HepG2 (cell line): ENCODE results near the gene RHO. TPM values are rescaled to one million over a fixed set of nuclear protein-coding genes. Genes with fewer than 3 reads are reported as not detected.

Experiments
- ATAC-seq: fragments of 200-7000 bp; cut with Tn5 transposase; 3 replicates; pipeline ENCODE4 v1.9.1; 2020; ENCODE audit warnings: mild to moderate bottlenecking, moderate library complexity
- BruUV-seq: library from RNA; stranded (reverse); fragments of 400-500 nt; replicated peaks from 2 replicates; lab custom pipeline; 2021; lab: Mats Ljungman, UMichigan
- CTCF ChIA-PET: fragments of 300-600 bp; formaldehyde crosslinking; extraction: SDS; loops from one replicate; lab custom pipeline; 2021; ENCODE audit warnings: low total read pairs, inconsistent platforms, low intra/inter-chr PET ratio; lab: Yijun Ruan, JAX
- POLR2A ChIA-PET: fragments of 350-600 bp; sonication (Branson Sonifier 250); formaldehyde crosslinking; loops from one replicate; lab custom pipeline; 2020; ENCODE audit warnings: antibody characterized with exemption, inconsistent platforms; lab: Yijun Ruan, JAX
- DNase-seq: peaks from one replicate; pipeline ENCODE4 v3.0.0-alpha.2; 2015; ENCODE audit warnings: low spot score
- FAIRE-seq: peaks from 3 replicates; lab custom pipeline; 2011; peaks lifted over from hg19 to GRCh38; lab: Jason Lieb, UNC
- H2AFZ ChIP-seq: one replicate; pipeline ENCODE4 v1.6.1; 2011; ENCODE audit warnings: low read length, inconsistent platforms
- H3K27ac ChIP-seq: fragments of 300-600 bp; 3 replicates; pipeline ENCODE4 v1.8.0; 2011; ENCODE audit warnings: mixed run types, mild to moderate bottlenecking, mixed read lengths, low read length, inconsistent platforms; ENCODE audit not compliant: insufficient read depth; ENCODE audit errors: extremely low read length
- H3K27me3 ChIP-seq, 2 experiments: fragments of 200-600 bp in 1 of 2; 2 replicates in 1 of 2; 3 replicates in 1 of 2; pipeline versions ENCODE4 v1.6.0 to v1.8.0; 2011; ENCODE audit warnings: low read length in 2 of 2, mild to moderate bottlenecking in 2 of 2, moderate library complexity in 2 of 2, inconsistent platforms in 1 of 2; ENCODE audit not compliant: insufficient read depth in 2 of 2, control insufficient read depth in 1 of 2
- H3K36me3 ChIP-seq, 2 experiments: fragments of 200-600 bp in 1 of 2; replicated peaks in 1 of 2; 2 replicates in 1 of 2; 3 replicates in 1 of 2; pipeline versions ENCODE4 v1.5.1 to v1.8.0; 2011; ENCODE audit warnings: low read length in 2 of 2, inconsistent platforms in 1 of 2; ENCODE audit not compliant: insufficient read depth in 2 of 2, control insufficient read depth in 1 of 2
- H3K4me1 ChIP-seq: 2 replicates; pipeline ENCODE4 v1.5.1; 2012; ENCODE audit warnings: low read length, inconsistent platforms; ENCODE audit not compliant: insufficient read depth
- H3K4me2 ChIP-seq: 2 replicates; pipeline ENCODE4 v1.6.0; 2011; ENCODE audit warnings: low read depth, low read length, inconsistent platforms
- H3K4me3 ChIP-seq, 3 experiments: fragments of 200-600 bp in 1 of 3; sonication (generic), shearing (Covaris generic) in 1 of 3; replicated peaks in 1 of 3; 2 replicates each; pipeline ENCODE4 v1.5.1; 2011 to 2016; ENCODE audit warnings: low read length in 3 of 3, inconsistent platforms in 2 of 3, low read depth in 2 of 3, mild to moderate bottlenecking in 2 of 3, control low read depth in 1 of 3, mixed read lengths in 1 of 3; ENCODE audit not compliant: insufficient read depth in 1 of 3
- H3K79me2 ChIP-seq: one replicate; pipeline ENCODE4 v1.6.1; 2011; ENCODE audit warnings: low read length, inconsistent platforms; ENCODE audit not compliant: insufficient read depth
- H3K9ac ChIP-seq: 2 replicates; pipeline ENCODE4 v1.6.0; 2011; ENCODE audit warnings: mild to moderate bottlenecking, low read depth, low read length, inconsistent platforms; ENCODE audit not compliant: insufficient read depth
- H3K9me3 ChIP-seq: 2 replicates; pipeline ENCODE4 v1.5.1; 2012; ENCODE audit warnings: mild to moderate bottlenecking, low read length
- H4K20me1 ChIP-seq: 2 replicates; pipeline ENCODE4 v1.6.0; 2011; ENCODE audit warnings: inconsistent platforms, mild to moderate bottlenecking, low read length, moderate library complexity; ENCODE audit not compliant: insufficient read depth
- FOXM1 ChIP-seq: sonication (generic); formaldehyde crosslinking; IDR thresholded peaks from 2 replicates; pipeline ENCODE4 v1.5.0; 2020; ENCODE audit warnings: missing genetic modification reagents
- HHEX ChIP-seq: IDR thresholded peaks from 2 replicates; pipeline ENCODE4 v1.6.1; 2016; ENCODE audit warnings: control low read depth
- HOXA5 ChIP-seq: sonication (generic); formaldehyde crosslinking; IDR thresholded peaks from 2 replicates; pipeline ENCODE4 v1.4.0; 2020; ENCODE audit warnings: missing genetic modification reagents
- MAFF ChIP-seq: IDR thresholded peaks from 2 replicates; pipeline ENCODE4 v1.6.1; 2011; ENCODE audit warnings: low read depth, low read length, improper control_type of control experiment
- POLR2AphosphoS5 ChIP-seq: IDR thresholded peaks from 2 replicates; pipeline ENCODE4 v1.6.1; 2012; ENCODE audit warnings: low read depth, low read length
- RELA ChIP-seq: sonication (generic); formaldehyde crosslinking; IDR thresholded peaks from 2 replicates; pipeline ENCODE4 v1.4.0; 2020; ENCODE audit warnings: missing genetic modification reagents
- SETDB1 ChIP-seq: sonication (generic); formaldehyde crosslinking; IDR thresholded peaks from 2 replicates; pipeline ENCODE4 v1.5.1; 2020; ENCODE audit warnings: missing genetic modification reagents, mild to moderate bottlenecking, borderline replicate concordance
- SNRNP70 ChIP-seq: fragments of 200-400 bp; formaldehyde crosslinking; IDR thresholded peaks from 2 replicates; pipeline ENCODE4 v1.6.1; 2017; ENCODE audit warnings: mild to moderate bottlenecking, low read depth, low read length, moderate library complexity
- SRSF4 ChIP-seq: fragments of 200-400 bp; formaldehyde crosslinking; IDR thresholded peaks from one replicate; pipeline ENCODE4 v1.6.1; 2018; ENCODE audit warnings: mild to moderate bottlenecking, low read depth, low read length, moderate library complexity; ENCODE audit not compliant: poor library complexity, severe bottlenecking
- TBX3 ChIP-seq: fragments of 450-650 bp; IDR thresholded peaks from 2 replicates; pipeline ENCODE4 v1.6.1; 2017; ENCODE audit warnings: antibody characterized with exemption, mild to moderate bottlenecking, inconsistent platforms, borderline replicate concordance
- ZNF101 ChIP-seq: sonication (generic); formaldehyde crosslinking; IDR thresholded peaks from 2 replicates; pipeline ENCODE4 v1.4.0; 2020; ENCODE audit warnings: mild to moderate bottlenecking, low read depth, missing genetic modification reagents, borderline replicate concordance
- ZNF234 ChIP-seq: sonication (generic); formaldehyde crosslinking; conservative IDR thresholded peaks from 2 replicates; pipeline ENCODE4 v1.5.1; 2020; ENCODE audit warnings: mild to moderate bottlenecking, missing genetic modification reagents
- ZNF30 ChIP-seq: sonication (generic); formaldehyde crosslinking; IDR thresholded peaks from 2 replicates; pipeline ENCODE4 v1.5.0; 2020; ENCODE audit warnings: mild to moderate bottlenecking, missing genetic modification reagents
- ZNF607 ChIP-seq: sonication (generic); formaldehyde crosslinking; IDR thresholded peaks from 2 replicates; pipeline ENCODE4 v1.5.1; 2020; ENCODE audit warnings: missing genetic modification reagents, mild to moderate bottlenecking, borderline replicate concordance
- ZNF883 ChIP-seq: sonication (generic); formaldehyde crosslinking; IDR thresholded peaks from 2 replicates; pipeline ENCODE4 v1.5.1; 2020; ENCODE audit warnings: mild to moderate bottlenecking, missing genetic modification reagents; ENCODE audit errors: not compliant biosample characterization
- WGBS: methylation state at CpG from one replicate; pipeline ENCODE4 v1.1.6; 2017; ENCODE audit warnings: low lambda C conversion rate; 5-methylcytosine and 5-hydroxymethylcytosine counted together
- in situ Hi-C: cut with HindIII; loops from 2 replicates; pipeline ENCODE4 v1.10.0; 2017; ENCODE audit warnings: low pct_unique_long_range_greater_than_20kb; ENCODE audit not compliant: extremely low pct_ligation_motif_present
- intact Hi-C: fragments of 100-400 bp; cut with micrococcal nuclease; formaldehyde crosslinking; loops from one replicate; pipeline ENCODE4 v1.10.0; 2022; ENCODE audit not compliant: unreplicated experiment
- polyA plus RNA-seq, 8 experiments: library from polyadenylated mRNA; depleted of rRNA in 3 of 8; stranded (reverse) in 7 of 8; unstranded in 1 of 8; fragments of >200 nt; fragmentation: Illumina TruSeq in 4 of 8; extraction: Trizol in 4 of 8; gene quantifications; 2 replicates each; pipeline versions ENCODE4 v1.2.1 to v1.2.3, GENCODE V29; 2011 to 2016; ENCODE audit warnings: low read depth in 4 of 8, missing spikeins in 1 of 8, mixed read lengths in 1 of 8; ENCODE audit not compliant: insufficient read depth in 1 of 8
- total RNA-seq, 5 experiments: library from RNA; depleted of rRNA; stranded (reverse); fragments of >200 nt; fragmentation: Illumina TruSeq; extraction: Trizol; gene quantifications; 2 replicates each; pipeline ENCODE4 v1.2.3, GENCODE V29; 2016; ENCODE audit warnings: low read depth in 1 of 5
- TF ChIP-seq, protein P1 (sequence below): sonication (generic); formaldehyde crosslinking; IDR thresholded peaks from 2 replicates; pipeline ENCODE4 v1.4.0; 2020; ENCODE audit warnings: mild to moderate bottlenecking, missing genetic modification reagents
- TF ChIP-seq, protein P2 (sequence below): sonication (generic); formaldehyde crosslinking; IDR thresholded peaks from 2 replicates; pipeline ENCODE4 v1.4.0; 2020; ENCODE audit warnings: missing genetic modification reagents, borderline replicate concordance

Gene RHO
- total and polyA plus RNA-seq, 2 of the 13 experiments (the other 11 are each of a cell fraction or from before 2014, with no cell fraction given) = not detected

DNA sequence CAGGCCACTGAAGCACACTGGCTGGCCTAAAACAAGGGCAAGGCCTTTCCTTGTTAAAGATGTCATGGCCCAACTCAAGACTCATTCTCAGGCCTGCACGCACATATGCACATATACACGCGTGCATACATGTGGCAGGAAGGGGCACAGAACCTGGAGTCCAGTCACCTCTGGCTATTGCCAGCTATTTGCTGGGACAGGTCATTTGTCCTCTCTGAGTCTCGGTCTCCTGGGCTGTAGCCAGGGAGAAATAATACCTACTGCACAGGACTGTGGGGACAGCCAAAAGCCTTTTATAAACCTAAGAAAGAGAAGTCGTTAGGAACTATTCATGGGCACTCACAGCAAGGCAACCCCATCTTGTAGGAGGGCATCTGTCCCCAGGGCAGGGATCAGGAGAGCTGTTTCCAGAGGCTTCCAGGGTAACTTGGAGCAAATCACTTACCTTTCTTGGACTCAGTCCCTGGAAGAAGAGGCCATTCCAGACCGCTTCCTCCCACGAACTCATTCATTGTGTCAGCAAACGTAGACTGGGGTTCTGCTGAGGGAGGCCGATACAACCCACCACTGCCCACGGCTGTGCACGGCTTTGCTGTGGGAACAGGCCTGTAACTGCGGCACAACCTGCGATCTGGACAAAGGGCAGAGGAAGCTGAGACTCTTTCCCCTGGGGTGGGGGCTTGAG lies 41.1 kb upstream of the RHO start:
- H3K4me3 ChIP-seq = no peak overlapping the region
- 100% methylated on average over 12 of the region's 13 CpGs for WGBS
- H3K9ac ChIP-seq = no peak overlapping the region
- FAIRE-seq (no peak), DNase-seq (no peak), ATAC-seq (no peak)
- ChIA-PET CTCF (no interaction called here), POLR2A (no interaction called here)
- H3K4me2 ChIP-seq = no peak overlapping the region
- H3K4me1 ChIP-seq = peaks cover 15% of the 10 kb centered on the region
- TF ChIP-seq HOXA5 (CRISPR knock-in tag) (no peak), ZNF607 (CRISPR knock-in tag) (no peak), SNRNP70 (no peak), ZNF234 (CRISPR knock-in tag) (no peak), ZNF30 (CRISPR knock-in tag) (no peak), RELA (CRISPR knock-in tag) (no peak), HHEX (CRISPR knock-in tag) (no peak), FOXM1 (CRISPR knock-in tag) (no peak), MAFF (no peak), ZNF101 (CRISPR knock-in tag) (no peak), SRSF4 (no peak), POLR2AphosphoS5 (no peak), SETDB1 (no peak), ZNF883 (no peak), TBX3 (no peak)
- TF ChIP-seq, protein P1, sequence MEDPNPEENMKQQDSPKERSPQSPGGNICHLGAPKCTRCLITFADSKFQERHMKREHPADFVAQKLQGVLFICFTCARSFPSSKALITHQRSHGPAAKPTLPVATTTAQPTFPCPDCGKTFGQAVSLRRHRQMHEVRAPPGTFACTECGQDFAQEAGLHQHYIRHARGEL (CRISPR knock-in tag) = no peak
- TF ChIP-seq, protein P2, sequence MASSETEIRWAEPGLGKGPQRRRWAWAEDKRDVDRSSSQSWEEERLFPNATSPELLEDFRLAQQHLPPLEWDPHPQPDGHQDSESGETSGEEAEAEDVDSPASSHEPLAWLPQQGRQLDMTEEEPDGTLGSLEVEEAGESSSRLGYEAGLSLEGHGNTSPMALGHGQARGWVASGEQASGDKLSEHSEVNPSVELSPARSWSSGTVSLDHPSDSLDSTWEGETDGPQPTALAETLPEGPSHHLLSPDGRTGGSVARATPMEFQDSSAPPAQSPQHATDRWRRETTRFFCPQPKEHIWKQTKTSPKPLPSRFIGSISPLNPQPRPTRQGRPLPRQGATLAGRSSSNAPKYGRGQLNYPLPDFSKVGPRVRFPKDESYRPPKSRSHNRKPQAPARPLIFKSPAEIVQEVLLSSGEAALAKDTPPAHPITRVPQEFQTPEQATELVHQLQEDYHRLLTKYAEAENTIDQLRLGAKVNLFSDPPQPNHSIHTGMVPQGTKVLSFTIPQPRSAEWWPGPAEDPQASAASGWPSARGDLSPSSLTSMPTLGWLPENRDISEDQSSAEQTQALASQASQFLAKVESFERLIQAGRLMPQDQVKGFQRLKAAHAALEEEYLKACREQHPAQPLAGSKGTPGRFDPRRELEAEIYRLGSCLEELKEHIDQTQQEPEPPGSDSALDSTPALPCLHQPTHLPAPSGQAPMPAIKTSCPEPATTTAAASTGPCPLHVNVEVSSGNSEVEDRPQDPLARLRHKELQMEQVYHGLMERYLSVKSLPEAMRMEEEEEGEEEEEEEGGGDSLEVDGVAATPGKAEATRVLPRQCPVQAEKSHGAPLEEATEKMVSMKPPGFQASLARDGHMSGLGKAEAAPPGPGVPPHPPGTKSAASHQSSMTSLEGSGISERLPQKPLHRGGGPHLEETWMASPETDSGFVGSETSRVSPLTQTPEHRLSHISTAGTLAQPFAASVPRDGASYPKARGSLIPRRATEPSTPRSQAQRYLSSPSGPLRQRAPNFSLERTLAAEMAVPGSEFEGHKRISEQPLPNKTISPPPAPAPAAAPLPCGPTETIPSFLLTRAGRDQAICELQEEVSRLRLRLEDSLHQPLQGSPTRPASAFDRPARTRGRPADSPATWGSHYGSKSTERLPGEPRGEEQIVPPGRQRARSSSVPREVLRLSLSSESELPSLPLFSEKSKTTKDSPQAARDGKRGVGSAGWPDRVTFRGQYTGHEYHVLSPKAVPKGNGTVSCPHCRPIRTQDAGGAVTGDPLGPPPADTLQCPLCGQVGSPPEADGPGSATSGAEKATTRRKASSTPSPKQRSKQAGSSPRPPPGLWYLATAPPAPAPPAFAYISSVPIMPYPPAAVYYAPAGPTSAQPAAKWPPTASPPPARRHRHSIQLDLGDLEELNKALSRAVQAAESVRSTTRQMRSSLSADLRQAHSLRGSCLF (CRISPR knock-in tag) = no peak
- H3K27ac ChIP-seq = no peak overlapping the region
- no TSS peak for BruUV-seq
- no peaks in the 10 kb centered on the region for H3K9me3 ChIP-seq
- intact Hi-C loops = no loop called here
- no peaks in the 10 kb centered on the region for H4K20me1 ChIP-seq
- H3K27me3 ChIP-seq = no peaks in the 10 kb centered on the region
- in situ Hi-C loops = no loop called here
- H3K79me2 ChIP-seq = no peaks in the 10 kb centered on the region
- peaks cover 0 to 2% of the 10 kb centered on the region in 2 experiments; a peak in 1 of 5 replicates for H3K36me3 ChIP-seq
- no peak overlapping the region for H2AFZ ChIP-seq
